WTC11 (cell line): Measurements from ENCODE around the gene EDN2. TPM values are rescaled to one million over a fixed set of nuclear protein-coding genes. Genes with fewer than 3 reads are reported as not detected.

Source experiments
- ATAC-seq: fragments of 200-7000 bp; cut with Tn5 transposase; 2 replicates; pipeline ENCODE4 v1.10.0; 2021; ENCODE audit warnings: mild to moderate bottlenecking, moderate library complexity
- CTCF ChIA-PET: fragments of 300-600 bp; sonication (Branson Sonifier 250); formaldehyde crosslinking; loops from one replicate; lab custom pipeline; 2021; ENCODE audit warnings: antibody characterized with exemption; lab: Charles Lee
- POLR2A ChIA-PET: fragments of 350-600 bp; sonication (Branson Sonifier 250); formaldehyde crosslinking; loops from one replicate; lab custom pipeline; 2021; ENCODE audit warnings: antibody characterized with exemption; lab: Charles Lee
- DNase-seq: peaks from one replicate; pipeline ENCODE4 v3.0.0; 2021; ENCODE audit warnings: low spot score
- H3K27ac Mint-ChIP-seq: 2 replicates; pipeline ENCODE4 v1.8.0; 2021; ENCODE audit warnings: mixed read lengths
- H3K27me3 Mint-ChIP-seq: 2 replicates; pipeline ENCODE4 v1.8.0; 2021; ENCODE audit warnings: low read depth, mild to moderate bottlenecking, moderate library complexity, mixed read lengths
- H3K36me3 Mint-ChIP-seq: 2 replicates; pipeline ENCODE4 v1.8.0; 2021; ENCODE audit warnings: mixed read lengths
- H3K4me1 Mint-ChIP-seq: 2 replicates; pipeline ENCODE4 v1.8.0; 2022; ENCODE audit warnings: mixed read lengths
- H3K4me3 Mint-ChIP-seq: 2 replicates; pipeline ENCODE4 v1.8.0; 2021; ENCODE audit warnings: mild to moderate bottlenecking, moderate library complexity, mixed read lengths
- H3K9me3 Mint-ChIP-seq: 2 replicates; pipeline ENCODE4 v1.8.0; 2021; ENCODE audit warnings: mixed read lengths
- AR ChIP-seq: fragments of 250-450 bp; sonication (Bioruptor Pico); IDR thresholded peaks from 2 replicates; pipeline ENCODE4 v1.9.0; 2021; ENCODE audit warnings: mild to moderate bottlenecking
- ATF2 ChIP-seq: sonication (generic); formaldehyde crosslinking; IDR thresholded peaks from 2 replicates; pipeline ENCODE4 v1.8.1; 2022; ENCODE audit warnings: low read depth, missing genetic modification reagents, borderline replicate concordance
- CBFB ChIP-seq: sonication (generic); formaldehyde crosslinking; IDR thresholded peaks from 2 replicates; pipeline ENCODE4 v1.8.1; 2022; ENCODE audit warnings: mild to moderate bottlenecking, low read depth, missing genetic modification reagents
- CREB1 ChIP-seq: sonication (generic); formaldehyde crosslinking; IDR thresholded peaks from 2 replicates; pipeline ENCODE4 v1.8.0; 2023; ENCODE audit warnings: mild to moderate bottlenecking, missing genetic modification reagents
- CREM ChIP-seq: sonication (generic); formaldehyde crosslinking; IDR thresholded peaks from 2 replicates; pipeline ENCODE4 v1.8.1; 2022; ENCODE audit warnings: mild to moderate bottlenecking, missing genetic modification reagents, moderate library complexity
- ETV6 ChIP-seq: sonication (generic); formaldehyde crosslinking; IDR thresholded peaks from 2 replicates; pipeline ENCODE4 v1.8.1; 2022; ENCODE audit warnings: mild to moderate bottlenecking, missing genetic modification reagents
- FOXJ3 ChIP-seq: sonication (generic); formaldehyde crosslinking; IDR thresholded peaks from 2 replicates; pipeline ENCODE4 v1.9.0; 2021; ENCODE audit warnings: missing genetic modification reagents, mild to moderate bottlenecking, borderline replicate concordance
- FOXP1 ChIP-seq: sonication (generic); formaldehyde crosslinking; IDR thresholded peaks from 2 replicates; pipeline ENCODE4 v1.8.0; 2022; ENCODE audit warnings: missing genetic modification reagents, mild to moderate bottlenecking, moderate library complexity, borderline replicate concordance
- GTF2I ChIP-seq: fragments of 250-450 bp; sonication (Bioruptor Pico); conservative IDR thresholded peaks from 2 replicates; pipeline ENCODE4 v1.4.0; 2021; ENCODE audit warnings: mild to moderate bottlenecking
- IRF2 ChIP-seq: sonication (generic); formaldehyde crosslinking; IDR thresholded peaks from 2 replicates; pipeline ENCODE4 v1.8.0; 2022; ENCODE audit warnings: low read depth, missing genetic modification reagents, borderline replicate concordance
- MXD4 ChIP-seq: fragments of 250-450 bp; sonication (Bioruptor Pico); IDR thresholded peaks from 2 replicates; pipeline ENCODE4 v1.8.0; 2021; ENCODE audit warnings: mild to moderate bottlenecking, moderate library complexity, borderline replicate concordance
- NFATC4 ChIP-seq: fragments of 250-450 bp; sonication (Bioruptor Pico); IDR thresholded peaks from 2 replicates; pipeline ENCODE4 v1.9.0; 2021; ENCODE audit warnings: mild to moderate bottlenecking
- NR2C2 ChIP-seq: sonication (generic); formaldehyde crosslinking; IDR thresholded peaks from 2 replicates; pipeline ENCODE4 v1.8.0; 2022; ENCODE audit warnings: mild to moderate bottlenecking, missing genetic modification reagents
- PREB ChIP-seq: sonication (generic); formaldehyde crosslinking; IDR thresholded peaks from 2 replicates; pipeline ENCODE4 v1.8.1; 2022; ENCODE audit warnings: mild to moderate bottlenecking, missing genetic modification reagents, moderate library complexity, borderline replicate concordance
- RORB ChIP-seq: fragments of 250-450 bp; sonication (Bioruptor Pico); IDR thresholded peaks from 2 replicates; pipeline ENCODE4 v1.9.0; 2021; ENCODE audit warnings: mild to moderate bottlenecking
- SMAD4 ChIP-seq: sonication (generic); formaldehyde crosslinking; IDR thresholded peaks from 2 replicates; pipeline ENCODE4 v1.8.0; 2022; ENCODE audit warnings: mild to moderate bottlenecking, missing genetic modification reagents
- TEAD1 ChIP-seq: sonication (generic); formaldehyde crosslinking; IDR thresholded peaks from 2 replicates; pipeline ENCODE4 v1.8.0; 2022; ENCODE audit warnings: mild to moderate bottlenecking, missing genetic modification reagents
- TP53 ChIP-seq: sonication (generic); formaldehyde crosslinking; IDR thresholded peaks from 2 replicates; pipeline ENCODE4 v1.8.1; 2023; ENCODE audit warnings: mild to moderate bottlenecking, missing genetic modification reagents
- ZBTB21 ChIP-seq: sonication (generic); formaldehyde crosslinking; IDR thresholded peaks from 2 replicates; pipeline ENCODE4 v1.8.1; 2023; ENCODE audit warnings: mild to moderate bottlenecking, missing genetic modification reagents, borderline replicate concordance
- ZMAT4 ChIP-seq: fragments of 250-450 bp; sonication (Bioruptor Pico); IDR thresholded peaks from 2 replicates; pipeline ENCODE4 v1.9.0; 2021; ENCODE audit warnings: mild to moderate bottlenecking
- ZNF219 ChIP-seq: sonication (generic); formaldehyde crosslinking; IDR thresholded peaks from 2 replicates; pipeline ENCODE4 v1.8.0; 2023; ENCODE audit warnings: missing genetic modification reagents, mild to moderate bottlenecking, borderline replicate concordance
- ZNF232 ChIP-seq: sonication (generic); formaldehyde crosslinking; IDR thresholded peaks from 2 replicates; pipeline ENCODE4 v1.8.0; 2022; ENCODE audit warnings: mild to moderate bottlenecking, missing genetic modification reagents
- ZNF263 ChIP-seq: sonication (generic); formaldehyde crosslinking; IDR thresholded peaks from 2 replicates; pipeline ENCODE4 v1.8.1; 2022; ENCODE audit warnings: low read depth, mild to moderate bottlenecking, moderate library complexity, missing genetic modification reagents
- ZNF416 ChIP-seq: fragments of 250-450 bp; sonication (Bioruptor Pico); IDR thresholded peaks from 2 replicates; pipeline ENCODE4 v1.9.0; 2021; ENCODE audit warnings: mild to moderate bottlenecking, inconsistent platforms
- ZNF423 ChIP-seq: fragments of 250-450 bp; sonication (Bioruptor Pico); IDR thresholded peaks from 2 replicates; pipeline ENCODE4 v2.1.2; 2022; ENCODE audit warnings: mild to moderate bottlenecking, moderate library complexity
- ZNF671 ChIP-seq: fragments of 250-450 bp; sonication (Bioruptor Pico); IDR thresholded peaks from 2 replicates; pipeline ENCODE4 v1.8.0; 2021; ENCODE audit warnings: mild to moderate bottlenecking
- total RNA-seq: library from RNA; stranded (reverse); gene quantifications from 3 replicates; pipeline ENCODE4 v1.2.3, GENCODE V29; 2021

EDN2 gene
- total RNA-seq, 1 experiment from 2014 or later, result 0.33 TPM

- TF ChIP-seq ZNF219 (CRISPR knock-in tag) (no peak), SMAD4 (CRISPR knock-in tag) (no peak), CREM (CRISPR knock-in tag) (no peak), ZNF416 (no peak), RORB (CRISPR knock-in tag) (no peak), TEAD1 (no peak), NR2C2 (CRISPR knock-in tag) (no peak), ZNF423 (no peak), ZNF232 (CRISPR knock-in tag) (no peak), ZNF263 (CRISPR knock-in tag) (no peak), GTF2I (CRISPR knock-in tag) (no peak; the same call in 1 of the 2 replicates)
- H3K27me3 Mint-ChIP-seq, result peaks cover 3% of the 10 kb centered on the region; the same call in 1 of the 2 replicates
- H3K36me3 Mint-ChIP-seq, result no peaks in the 10 kb centered on the region
- ChIA-PET CTCF (interaction anchor here (0.7 to 7.2 kb wide), 17 partner anchors 8 to 159 kb away, joined by 3 to 59 read pairs (median 7); partner anchors contain the start of genes EDN2 and FOXO6), POLR2A (no interaction called here)
- no peaks in the 10 kb centered on the region for H3K9me3 Mint-ChIP-seq
- DNase-seq (no peak), ATAC-seq (no peak)
- no peak overlapping the region for H3K4me3 Mint-ChIP-seq
- H3K27ac Mint-ChIP-seq, result no peak overlapping the region
- H3K4me1 Mint-ChIP-seq, result peaks cover 33% of the 10 kb centered on the region
Measured at GRCh38 chr1:41434748-41435449, 49.6 kb downstream of the EDN2 start.

GRCh38 chr1:41434306-41434705 lies 50.2 kb downstream of the EDN2 start:
- TF ChIP-seq ZNF671 (no peak), ZNF219 (CRISPR knock-in tag) (no peak), PREB (CRISPR knock-in tag) (no peak), CREB1 (no peak), TP53 (no peak), ZBTB21 (CRISPR knock-in tag) (no peak), IRF2 (CRISPR knock-in tag) (no peak), ETV6 (CRISPR knock-in tag) (no peak), CBFB (CRISPR knock-in tag) (no peak)
- ChIA-PET POLR2A (interaction anchor here (1.4 kb wide), 1 partner anchor 11 kb away, joined by 5 read pairs; no protein-coding TSS in a partner anchor), CTCF (interaction anchor here (1.0 to 7.2 kb wide), 13 partner anchors 11 to 158 kb away, joined by 3 to 59 read pairs (median 5); partner anchors contain the start of gene FOXO6)
- Mint-ChIP-seq H3K4me1 (peaks cover 33% of the 10 kb centered on the region), H3K27ac (no peak overlapping the region), H3K4me3 (no peak overlapping the region), H3K27me3 (peaks cover 3% of the 10 kb centered on the region; the same call in 1 of the 2 replicates), H3K36me3 (no peaks in the 10 kb centered on the region), H3K9me3 (no peaks in the 10 kb centered on the region)
- ATAC-seq (no peak), DNase-seq (no peak)

- ChIA-PET CTCF (interaction anchor here (1.0 to 7.2 kb wide), 17 partner anchors 11 to 395 kb away, joined by 3 to 59 read pairs (median 6); partner anchors contain the start of gene FOXO6), POLR2A (interaction anchor here (1.4 kb wide), 1 partner anchor 10 kb away, joined by 5 read pairs; no protein-coding TSS in a partner anchor)
- Mint-ChIP-seq H3K36me3 (no peaks in the 10 kb centered on the region), H3K9me3 (no peaks in the 10 kb centered on the region), H3K4me1 (peaks cover 33% of the 10 kb centered on the region), H3K27me3 (peaks cover 3% of the 10 kb centered on the region; the same call in 1 of the 2 replicates), H3K4me3 (no peak overlapping the region), H3K27ac (no peak overlapping the region)
- DNase-seq (no peak), ATAC-seq (no peak)
- no peak for TF ChIP-seq SMAD4 (CRISPR knock-in tag)
- TF ChIP-seq FOXP1 (CRISPR knock-in tag), result no peak
- no peak for TF ChIP-seq AR (CRISPR knock-in tag)
- no peak for TF ChIP-seq NFATC4 (CRISPR knock-in tag)
- TF ChIP-seq MXD4, result no peak
- no peak for TF ChIP-seq FOXJ3 (CRISPR knock-in tag)
- no peak for TF ChIP-seq ATF2 (CRISPR knock-in tag)
- no peak for TF ChIP-seq ZMAT4
Measured at GRCh38 chr1:41433501-41433900, 51.0 kb downstream of the EDN2 start.
